ENCODE data around the gene SLC38A10.

DNA sequence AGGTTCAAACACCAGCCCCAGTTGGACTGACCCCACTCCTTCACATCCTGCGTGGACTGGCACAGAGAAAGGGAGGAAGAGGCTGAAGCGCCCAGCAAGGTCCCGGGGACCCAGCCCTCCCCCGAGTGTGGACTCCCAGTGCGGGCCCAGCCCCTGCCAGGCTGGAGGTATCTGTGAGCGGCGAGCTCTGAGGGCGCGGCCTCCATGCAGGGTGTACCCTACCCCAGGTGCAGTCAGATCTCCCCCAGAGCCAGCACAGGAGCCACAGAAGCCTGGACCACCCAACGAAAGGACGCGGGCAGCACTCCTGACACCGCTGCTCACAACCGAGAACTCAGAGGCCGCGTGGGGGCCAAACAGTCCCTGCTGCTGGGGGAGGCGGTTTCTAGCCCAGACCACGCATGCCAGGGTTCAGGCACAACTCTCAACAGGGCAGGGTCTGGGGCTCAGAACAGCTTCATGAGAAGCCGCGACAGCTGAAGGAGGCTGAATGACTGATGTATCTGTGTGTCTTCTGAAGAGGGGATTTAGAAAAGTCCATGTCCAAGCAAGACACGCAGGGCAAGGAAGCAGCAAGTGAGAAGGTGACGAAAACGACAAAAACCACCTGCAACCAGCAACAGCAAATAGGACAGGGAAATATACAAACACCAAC lies 8.5 kb downstream of the SLC38A10 start:
- TF ChIP-seq POLR2A (IDR thresholded peaks at IDR 0.05) = no peak
- TF ChIP-seq, protein P1, sequence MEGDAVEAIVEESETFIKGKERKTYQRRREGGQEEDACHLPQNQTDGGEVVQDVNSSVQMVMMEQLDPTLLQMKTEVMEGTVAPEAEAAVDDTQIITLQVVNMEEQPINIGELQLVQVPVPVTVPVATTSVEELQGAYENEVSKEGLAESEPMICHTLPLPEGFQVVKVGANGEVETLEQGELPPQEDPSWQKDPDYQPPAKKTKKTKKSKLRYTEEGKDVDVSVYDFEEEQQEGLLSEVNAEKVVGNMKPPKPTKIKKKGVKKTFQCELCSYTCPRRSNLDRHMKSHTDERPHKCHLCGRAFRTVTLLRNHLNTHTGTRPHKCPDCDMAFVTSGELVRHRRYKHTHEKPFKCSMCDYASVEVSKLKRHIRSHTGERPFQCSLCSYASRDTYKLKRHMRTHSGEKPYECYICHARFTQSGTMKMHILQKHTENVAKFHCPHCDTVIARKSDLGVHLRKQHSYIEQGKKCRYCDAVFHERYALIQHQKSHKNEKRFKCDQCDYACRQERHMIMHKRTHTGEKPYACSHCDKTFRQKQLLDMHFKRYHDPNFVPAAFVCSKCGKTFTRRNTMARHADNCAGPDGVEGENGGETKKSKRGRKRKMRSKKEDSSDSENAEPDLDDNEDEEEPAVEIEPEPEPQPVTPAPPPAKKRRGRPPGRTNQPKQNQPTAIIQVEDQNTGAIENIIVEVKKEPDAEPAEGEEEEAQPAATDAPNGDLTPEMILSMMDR (IDR thresholded peaks at IDR 0.05) = no peak
